ENCODE results near the gene IP6K2.
A peak's percentile ranks its signal among the peaks of the same experiment; 100 is the strongest.

Gene IP6K2

GRCh38 chr3:48674505-48674904, 42.5 kb downstream of the IP6K2 start:
- no peak for FAIRE-seq

GRCh38 chr3:48672522-48672921, 44.5 kb downstream of the IP6K2 start:
- no peak for DNase-seq (ENCODE audit: low spot score)
- FAIRE-seq: no peak

More at GRCh38 chr3:48674505-48674904, 42.5 kb downstream of the IP6K2 start:
- no peak for DNase-seq (ENCODE audit: low spot score)

- DNase-seq (ENCODE audit: low spot score): no peak
- FAIRE-seq: no peak
Measured at GRCh38 chr3:48664929-48665328, 52.1 kb downstream of the IP6K2 start.

- no peak for FAIRE-seq
Measured at GRCh38 chr3:48664313-48664644, 52.7 kb downstream of the IP6K2 start.

GRCh38 chr3:48663489-48664312, 53.3 kb downstream of the IP6K2 start:
- FAIRE-seq: peak; percentile 84
- peak; percentile 90 for DNase-seq (ENCODE audit: low spot score)

More at GRCh38 chr3:48664313-48664644, 52.7 kb downstream of the IP6K2 start:
- no peak for DNase-seq (ENCODE audit: low spot score)

- DNase-seq (ENCODE audit: low spot score) (peak; percentile 4), FAIRE-seq (no peak)
Measured at GRCh38 chr3:48662753-48663488, 54.1 kb downstream of the IP6K2 start, which contains the start of gene CELSR3. TSS of gene CELSR3 (minus strand) at chr3:48662886. CDS start at chr3:48662634, 252 bp downstream.

GRCh38 chr3:48662145-48662752, 54.8 kb downstream of the IP6K2 start:
- DNase-seq (ENCODE audit: low spot score): no peak
- FAIRE-seq: no peak

- no peak for FAIRE-seq
Measured at GRCh38 chr3:48661501-48662144, 55.4 kb downstream of the IP6K2 start.

GRCh38 chr3:48660800-48661400, 56.1 kb downstream of the IP6K2 start:
- DNase-seq (ENCODE audit: low spot score): no peak
- FAIRE-seq: no peak

More at GRCh38 chr3:48661501-48662144, 55.4 kb downstream of the IP6K2 start:
- no peak for DNase-seq (ENCODE audit: low spot score)

- FAIRE-seq: no peak
- DNase-seq (ENCODE audit: low spot score): no peak
Measured at GRCh38 chr3:48656841-48657281, 60.2 kb downstream of the IP6K2 start.

- no peak for FAIRE-seq
- DNase-seq (ENCODE audit: low spot score): peak; percentile 20
Measured at GRCh38 chr3:48656061-48656840, 60.8 kb downstream of the IP6K2 start.

GRCh38 chr3:48655606-48656005, 61.4 kb downstream of the IP6K2 start:
- no peak for FAIRE-seq
- no peak for DNase-seq (ENCODE audit: low spot score)

GRCh38 chr3:48655063-48655462, 62.0 kb downstream of the IP6K2 start:
- FAIRE-seq: no peak
- no peak for DNase-seq (ENCODE audit: low spot score)

GRCh38 chr3:48652923-48653715, 63.9 kb downstream of the IP6K2 start:
- FAIRE-seq (no peak), DNase-seq (ENCODE audit: low spot score) (no peak)

- DNase-seq (ENCODE audit: low spot score) (no peak), FAIRE-seq (no peak)
Measured at GRCh38 chr3:48651771-48652170, 65.2 kb downstream of the IP6K2 start.

- FAIRE-seq (no peak), DNase-seq (ENCODE audit: low spot score) (no peak)
Measured at GRCh38 chr3:48650723-48651122, 66.3 kb downstream of the IP6K2 start.

GRCh38 chr3:48648188-48648850, 68.7 kb downstream of the IP6K2 start:
- FAIRE-seq (no peak), DNase-seq (ENCODE audit: low spot score) (no peak)

- FAIRE-seq: no peak
- DNase-seq (ENCODE audit: low spot score): no peak
Measured at GRCh38 chr3:48647714-48648113, 69.3 kb downstream of the IP6K2 start.
